GM23338 (cell line): ENCODE measurements around the gene MAN1C1.

ENCODE experiments used
- CTCF ChIP-seq, 2 experiments: fragments of 200-600 bp in 1 of 2; sonication (generic) in 1 of 2; conservative IDR thresholded peaks; 2 replicates each; pipeline versions ENCODE4 v1.5.1 to v1.6.1; 2016 to 2017; ENCODE audit warnings: antibody characterized with exemption in 2 of 2, low read depth in 2 of 2, mild to moderate bottlenecking in 2 of 2, moderate library complexity in 1 of 2
- EZH2 ChIP-seq: fragments of 200-600 bp; sonication (generic); IDR thresholded peaks from one replicate; pipeline ENCODE4 v1.8.0; 2017; ENCODE audit warnings: antibody characterized with exemption, mild to moderate bottlenecking, low read depth; ENCODE audit not compliant: unreplicated experiment
- EZH2phosphoT487 ChIP-seq: fragments of 200-600 bp; sonication (generic); IDR thresholded peaks from one replicate; pipeline ENCODE4 v1.8.1; 2018; ENCODE audit warnings: antibody characterized with exemption; ENCODE audit not compliant: unreplicated experiment
- NANOG ChIP-seq: IDR thresholded peaks from 2 replicates; pipeline ENCODE4 v1.6.1; 2016; ENCODE audit warnings: antibody characterized with exemption, borderline replicate concordance
- POLR2AphosphoS5 ChIP-seq: IDR thresholded peaks from 2 replicates; pipeline ENCODE4 v1.6.1; 2016; ENCODE audit warnings: antibody characterized with exemption, low read depth
- REST ChIP-seq: IDR thresholded peaks from one replicate; pipeline ENCODE4 v1.6.1; 2018; ENCODE audit warnings: antibody characterized with exemption; ENCODE audit not compliant: unreplicated experiment
- STAT1 ChIP-seq: IDR thresholded peaks from one replicate; pipeline ENCODE4 v1.6.1; 2016; ENCODE audit warnings: antibody characterized with exemption; ENCODE audit not compliant: unreplicated experiment
- ZNF114 ChIP-seq: fragments of 250-450 bp; sonication (Bioruptor Pico); IDR thresholded peaks from 2 replicates; pipeline ENCODE4 v1.5.0; 2020; ENCODE audit warnings: mild to moderate bottlenecking, moderate library complexity

- TF ChIP-seq CTCF (conservative IDR thresholded peaks at IDR 0.05; ENCODE audit: low read depth in 2 of 2), result no peak
- no peak for TF ChIP-seq STAT1
- TF ChIP-seq POLR2AphosphoS5, result no peak
- TF ChIP-seq ZNF114 (CRISPR knock-in tag), result no peak
- TF ChIP-seq EZH2, result no peak
- TF ChIP-seq EZH2phosphoT487, result no peak
- TF ChIP-seq REST, result no peak
- no peak for TF ChIP-seq NANOG
Measured at GRCh38 chr1:25651824-25652741, 35.5 kb downstream of the MAN1C1 start.
